H1 (cell line): ENCODE results near the gene ABCA1. TPM values are rescaled to one million over a fixed set of nuclear protein-coding genes. Genes with fewer than 3 reads are reported as not detected.

Source experiments
- polyA plus RNA-seq, 7 experiments: library from polyadenylated mRNA; depleted of rRNA in 3 of 7; stranded (reverse) in 5 of 7; unstranded in 2 of 7; fragments of >200 nt in 5 of 7; fragments of 200-250 nt in 2 of 7; gene quantifications; 1 replicate in 5 of 7; 2 replicates in 1 of 7; 4 replicates in 1 of 7; pipeline versions ENCODE4 v1.2.1 to v1.2.3, GENCODE V29; 2011 to 2013; ENCODE audit warnings: missing spikeins in 2 of 7, mixed read lengths in 2 of 7
- total RNA-seq: library from RNA; stranded (reverse); fragmentation: NEBNext Ultra II Directional; extraction: Animal tissue kit (Norgen Biotek cat#: 25700); gene quantifications from 2 replicates; pipeline ENCODE4 v1.2.1, GENCODE V29; 2021
- TF ChIP-seq, protein P1 (sequence below): IDR thresholded peaks from 2 replicates; pipeline ENCODE4 v1.6.1; 2011; ENCODE audit warnings: low read depth, mild to moderate bottlenecking, low read length; ENCODE audit not compliant: insufficient read depth
- TF ChIP-seq, protein P2 (sequence below): IDR thresholded peaks from 2 replicates; pipeline ENCODE4 v1.6.1; 2011; ENCODE audit warnings: low read length, improper control_type of control experiment

Gene ABCA1
- total and polyA plus RNA-seq, 2 of the 8 experiments (the other 6 are each of a cell fraction or from before 2014, with no cell fraction given), result 6.9 to 7.8 TPM

DNA sequence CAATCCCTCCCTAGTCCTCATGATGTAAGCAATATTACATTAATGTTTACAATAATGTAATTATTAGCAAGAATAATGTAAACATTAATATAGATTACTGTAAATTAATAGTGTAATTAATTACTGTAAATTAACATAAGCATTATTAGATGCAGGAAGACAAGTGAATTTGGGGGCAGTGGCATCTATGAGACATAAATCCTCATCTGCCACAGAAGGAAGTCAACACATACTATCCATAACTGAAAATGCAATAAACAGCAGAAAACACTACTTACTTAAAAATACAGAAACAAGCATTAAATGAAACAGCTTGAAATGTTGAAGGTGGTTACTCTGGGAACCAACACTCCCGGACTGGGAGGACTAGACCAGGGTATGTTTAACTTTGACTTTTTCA, 181.2 kb downstream of the ABCA1 start (continued):
- TF ChIP-seq, protein P1, sequence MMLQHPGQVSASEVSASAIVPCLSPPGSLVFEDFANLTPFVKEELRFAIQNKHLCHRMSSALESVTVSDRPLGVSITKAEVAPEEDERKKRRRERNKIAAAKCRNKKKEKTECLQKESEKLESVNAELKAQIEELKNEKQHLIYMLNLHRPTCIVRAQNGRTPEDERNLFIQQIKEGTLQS, result no peak
- TF ChIP-seq, protein P2, sequence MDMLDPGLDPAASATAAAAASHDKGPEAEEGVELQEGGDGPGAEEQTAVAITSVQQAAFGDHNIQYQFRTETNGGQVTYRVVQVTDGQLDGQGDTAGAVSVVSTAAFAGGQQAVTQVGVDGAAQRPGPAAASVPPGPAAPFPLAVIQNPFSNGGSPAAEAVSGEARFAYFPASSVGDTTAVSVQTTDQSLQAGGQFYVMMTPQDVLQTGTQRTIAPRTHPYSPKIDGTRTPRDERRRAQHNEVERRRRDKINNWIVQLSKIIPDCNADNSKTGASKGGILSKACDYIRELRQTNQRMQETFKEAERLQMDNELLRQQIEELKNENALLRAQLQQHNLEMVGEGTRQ, result no peak
